Ishikawa (cell line): Measurements from ENCODE around the gene HOXA11.

Source experiments
- CEBPB ChIP-seq: IDR thresholded peaks from 2 replicates; pipeline ENCODE4 v1.6.1; 2012
- CREB1 ChIP-seq: IDR thresholded peaks from 2 replicates; pipeline ENCODE4 v1.6.1; 2012; ENCODE audit warnings: low read depth
- EGR1 ChIP-seq: IDR thresholded peaks from 2 replicates; pipeline ENCODE4 v1.6.1; 2012
- EP300 ChIP-seq: IDR thresholded peaks from 2 replicates; pipeline ENCODE4 v1.6.1; 2012; ENCODE audit warnings: borderline replicate concordance
- FOXM1 ChIP-seq: IDR thresholded peaks from 2 replicates; pipeline ENCODE4 v1.6.1; 2012; ENCODE audit warnings: low read depth, borderline replicate concordance
- NFIC ChIP-seq: IDR thresholded peaks from 2 replicates; pipeline ENCODE4 v1.6.1; 2012
- RAD21 ChIP-seq: IDR thresholded peaks from 2 replicates; pipeline ENCODE4 v1.6.1; 2012; ENCODE audit warnings: low read depth
- TAF1 ChIP-seq: IDR thresholded peaks from 2 replicates; pipeline ENCODE4 v1.6.1; 2012; ENCODE audit warnings: low read depth, mild to moderate bottlenecking
- TCF12 ChIP-seq: IDR thresholded peaks from 2 replicates; pipeline ENCODE4 v1.6.1; 2012; ENCODE audit warnings: low read depth
- TEAD4 ChIP-seq: IDR thresholded peaks from 2 replicates; pipeline ENCODE4 v1.6.1; 2012
- YY1 ChIP-seq: IDR thresholded peaks from 2 replicates; pipeline ENCODE4 v1.6.1; 2012; ENCODE audit warnings: low read depth
- ZBTB7A ChIP-seq: IDR thresholded peaks from 2 replicates; pipeline ENCODE4 v1.6.1; 2012; ENCODE audit warnings: low read depth
- TF ChIP-seq, protein P1 (sequence below): IDR thresholded peaks from 2 replicates; pipeline ENCODE4 v1.6.1; 2012
- TF ChIP-seq, protein P2 (sequence below): IDR thresholded peaks from 2 replicates; pipeline ENCODE4 v1.6.1; 2012; ENCODE audit warnings: low read depth, mild to moderate bottlenecking
- TF ChIP-seq, protein P3 (sequence below): IDR thresholded peaks from 2 replicates; pipeline ENCODE4 v1.6.1; 2012

HOXA11 gene

DNA sequence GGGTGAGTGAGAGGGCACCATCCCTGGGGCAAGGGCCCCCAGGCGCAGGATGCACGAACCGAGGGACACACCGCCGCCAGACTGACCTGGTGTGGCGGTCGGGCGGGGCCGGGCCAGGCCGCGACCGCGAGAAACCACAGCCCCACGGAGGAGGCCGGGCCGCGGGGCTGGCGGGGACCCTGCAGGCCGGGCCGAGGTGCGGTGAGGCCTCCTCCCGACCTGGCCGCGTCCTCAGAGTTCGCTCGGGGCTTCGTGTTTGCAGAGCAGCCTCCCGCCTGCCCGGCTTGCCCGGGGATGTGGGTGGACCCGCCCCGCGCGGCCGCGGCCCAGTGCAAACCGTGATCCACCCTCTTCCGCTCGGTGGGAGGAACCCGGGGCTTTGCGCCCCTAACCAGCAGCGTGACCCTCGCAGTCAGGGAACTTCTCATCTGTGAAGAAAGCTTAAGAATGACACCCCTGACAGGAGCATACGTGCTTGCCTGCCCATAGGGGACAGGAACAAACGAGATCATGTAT is 35.5 kb upstream of the HOXA11 start:
- TF ChIP-seq FOXM1 (no peak), EGR1 (no peak), RAD21 (no peak), EP300 (no peak), NFIC (no peak), ZBTB7A (no peak), TAF1 (no peak), CEBPB (no peak), YY1 (no peak), CREB1 (no peak), TCF12 (no peak), TEAD4 (no peak)
- TF ChIP-seq, protein P1, sequence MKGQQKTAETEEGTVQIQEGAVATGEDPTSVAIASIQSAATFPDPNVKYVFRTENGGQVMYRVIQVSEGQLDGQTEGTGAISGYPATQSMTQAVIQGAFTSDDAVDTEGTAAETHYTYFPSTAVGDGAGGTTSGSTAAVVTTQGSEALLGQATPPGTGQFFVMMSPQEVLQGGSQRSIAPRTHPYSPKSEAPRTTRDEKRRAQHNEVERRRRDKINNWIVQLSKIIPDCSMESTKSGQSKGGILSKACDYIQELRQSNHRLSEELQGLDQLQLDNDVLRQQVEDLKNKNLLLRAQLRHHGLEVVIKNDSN, result no peak
- TF ChIP-seq, protein P2, sequence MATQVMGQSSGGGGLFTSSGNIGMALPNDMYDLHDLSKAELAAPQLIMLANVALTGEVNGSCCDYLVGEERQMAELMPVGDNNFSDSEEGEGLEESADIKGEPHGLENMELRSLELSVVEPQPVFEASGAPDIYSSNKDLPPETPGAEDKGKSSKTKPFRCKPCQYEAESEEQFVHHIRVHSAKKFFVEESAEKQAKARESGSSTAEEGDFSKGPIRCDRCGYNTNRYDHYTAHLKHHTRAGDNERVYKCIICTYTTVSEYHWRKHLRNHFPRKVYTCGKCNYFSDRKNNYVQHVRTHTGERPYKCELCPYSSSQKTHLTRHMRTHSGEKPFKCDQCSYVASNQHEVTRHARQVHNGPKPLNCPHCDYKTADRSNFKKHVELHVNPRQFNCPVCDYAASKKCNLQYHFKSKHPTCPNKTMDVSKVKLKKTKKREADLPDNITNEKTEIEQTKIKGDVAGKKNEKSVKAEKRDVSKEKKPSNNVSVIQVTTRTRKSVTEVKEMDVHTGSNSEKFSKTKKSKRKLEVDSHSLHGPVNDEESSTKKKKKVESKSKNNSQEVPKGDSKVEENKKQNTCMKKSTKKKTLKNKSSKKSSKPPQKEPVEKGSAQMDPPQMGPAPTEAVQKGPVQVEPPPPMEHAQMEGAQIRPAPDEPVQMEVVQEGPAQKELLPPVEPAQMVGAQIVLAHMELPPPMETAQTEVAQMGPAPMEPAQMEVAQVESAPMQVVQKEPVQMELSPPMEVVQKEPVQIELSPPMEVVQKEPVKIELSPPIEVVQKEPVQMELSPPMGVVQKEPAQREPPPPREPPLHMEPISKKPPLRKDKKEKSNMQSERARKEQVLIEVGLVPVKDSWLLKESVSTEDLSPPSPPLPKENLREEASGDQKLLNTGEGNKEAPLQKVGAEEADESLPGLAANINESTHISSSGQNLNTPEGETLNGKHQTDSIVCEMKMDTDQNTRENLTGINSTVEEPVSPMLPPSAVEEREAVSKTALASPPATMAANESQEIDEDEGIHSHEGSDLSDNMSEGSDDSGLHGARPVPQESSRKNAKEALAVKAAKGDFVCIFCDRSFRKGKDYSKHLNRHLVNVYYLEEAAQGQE, result no peak
- TF ChIP-seq, protein P3, sequence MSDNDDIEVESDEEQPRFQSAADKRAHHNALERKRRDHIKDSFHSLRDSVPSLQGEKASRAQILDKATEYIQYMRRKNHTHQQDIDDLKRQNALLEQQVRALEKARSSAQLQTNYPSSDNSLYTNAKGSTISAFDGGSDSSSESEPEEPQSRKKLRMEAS, result no peak

DNA sequence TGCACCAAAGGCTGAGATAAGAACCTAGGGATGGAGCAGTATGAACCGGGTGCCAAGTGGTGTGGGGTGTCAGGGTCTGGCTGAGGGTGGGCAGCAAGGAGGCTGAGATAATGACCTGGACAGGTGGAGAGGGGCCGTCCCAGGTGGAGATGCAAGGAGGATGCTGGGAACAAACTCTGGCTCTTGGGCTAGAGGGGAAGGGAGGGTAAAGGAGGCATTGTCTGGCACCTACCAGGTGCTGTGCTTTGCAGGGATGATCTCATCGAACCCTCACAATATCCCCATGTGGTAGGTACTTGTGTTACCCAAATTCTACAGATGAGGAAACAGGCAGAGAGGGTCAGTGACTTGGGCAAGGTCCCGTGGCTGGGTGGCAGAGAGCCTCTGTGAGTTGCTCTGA is 34.8 kb upstream of the HOXA11 start:
- TF ChIP-seq TCF12 (no peak), TAF1 (no peak), CEBPB (no peak), TEAD4 (no peak), NFIC (no peak), EGR1 (no peak), YY1 (no peak), ZBTB7A (no peak), FOXM1 (no peak), CREB1 (no peak), EP300 (no peak), RAD21 (no peak)
- TF ChIP-seq, protein P2, result no peak
- TF ChIP-seq, protein P3, result no peak
- TF ChIP-seq, protein P1, result no peak

DNA sequence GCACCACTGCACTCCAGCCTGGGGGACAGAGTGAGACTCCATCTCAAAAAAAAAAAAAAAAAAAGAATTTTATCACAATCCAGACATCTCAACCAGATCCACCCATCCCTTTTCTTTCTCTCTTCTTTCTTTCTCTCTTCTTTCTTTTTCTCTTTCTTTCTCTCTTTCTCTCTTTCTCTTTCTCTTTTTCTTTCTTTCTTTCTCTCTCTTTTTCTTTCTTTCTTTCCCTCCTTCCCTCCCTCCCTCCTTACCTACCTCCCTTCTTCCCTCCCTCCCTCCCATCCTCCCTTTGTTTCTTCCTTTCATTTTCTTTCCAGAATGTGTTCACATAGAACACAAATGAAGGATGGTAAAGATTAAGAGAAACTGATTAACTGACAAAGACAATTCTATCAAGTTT is 32.9 kb upstream of the HOXA11 start:
- no peak for TF ChIP-seq NFIC
- no peak for TF ChIP-seq CEBPB
- TF ChIP-seq FOXM1, result no peak

DNA sequence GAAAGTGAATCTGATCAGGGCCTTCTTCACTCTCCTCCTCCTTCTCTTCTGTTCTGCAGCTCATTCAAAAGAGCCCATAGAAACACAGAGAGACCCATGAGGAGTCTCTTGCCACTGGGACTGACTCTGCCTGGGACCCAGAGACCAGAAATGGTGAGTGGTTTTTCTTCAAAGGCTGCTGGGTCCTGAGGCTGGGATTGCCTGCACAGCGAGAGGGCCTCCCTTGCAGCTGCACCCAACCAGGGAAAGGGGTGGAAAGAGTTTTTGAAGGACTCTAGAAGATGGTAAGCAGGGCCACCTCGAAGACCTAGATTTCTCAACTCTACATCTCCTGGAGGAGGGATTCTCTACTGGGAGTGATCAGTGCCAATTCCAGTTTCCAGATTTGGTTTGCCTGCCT is 30.3 kb upstream of the HOXA11 start:
- no peak for TF ChIP-seq FOXM1
- TF ChIP-seq EGR1, result no peak
- no peak for TF ChIP-seq CREB1
- TF ChIP-seq RAD21, result no peak
- no peak for TF ChIP-seq EP300
- TF ChIP-seq, protein P3, result no peak
- TF ChIP-seq, protein P1, result no peak
- no peak for TF ChIP-seq TEAD4
- no peak for TF ChIP-seq CEBPB
- TF ChIP-seq NFIC, result no peak
- no peak for TF ChIP-seq ZBTB7A
- TF ChIP-seq TCF12, result no peak
- TF ChIP-seq TAF1, result no peak

DNA sequence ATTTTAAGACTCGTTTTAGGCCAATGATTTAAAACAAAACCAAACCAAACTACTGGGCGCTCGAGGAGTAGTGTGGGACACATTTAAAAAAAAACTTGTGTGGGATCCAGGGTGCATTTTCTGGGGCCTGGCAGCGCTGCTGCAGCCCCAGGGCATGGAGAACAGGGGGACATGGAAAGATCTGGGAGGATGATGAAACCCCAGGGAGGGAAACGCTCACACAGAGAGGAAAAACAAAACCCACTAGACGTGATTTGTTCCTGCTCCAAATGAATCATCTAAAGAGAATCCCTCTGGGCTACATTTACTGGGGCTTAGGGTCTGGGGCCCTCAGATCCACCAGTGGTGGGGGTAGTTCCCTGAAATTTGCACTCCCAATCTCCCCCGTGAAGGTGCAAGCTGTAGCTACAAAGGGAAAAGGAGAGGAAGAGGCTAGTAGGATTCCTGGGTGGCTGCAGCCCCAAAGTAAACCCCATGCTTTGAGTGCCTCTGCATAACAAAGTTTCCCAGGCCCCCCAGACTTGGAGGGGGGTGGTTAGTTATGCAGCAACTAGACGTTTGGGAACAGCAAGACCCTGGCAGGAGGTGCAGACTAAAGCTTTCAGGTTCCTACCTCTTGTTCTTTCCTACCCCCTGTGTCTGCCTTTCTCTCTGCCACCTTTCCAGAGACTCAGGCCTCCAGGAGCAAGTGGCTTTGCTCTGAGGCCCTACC is 29.4 kb upstream of the HOXA11 start:
- TF ChIP-seq FOXM1 (no peak), TCF12 (no peak), EP300 (no peak), TAF1 (no peak), ZBTB7A (no peak), CREB1 (no peak), NFIC (no peak), EGR1 (no peak), RAD21 (no peak), TEAD4 (no peak), CEBPB (no peak), YY1 (no peak)
- TF ChIP-seq, protein P2, result no peak
- TF ChIP-seq, protein P3, result no peak
- TF ChIP-seq, protein P1, result no peak
